ENCODE results near the gene TKT. TPM values are rescaled to one million over a fixed set of nuclear protein-coding genes. Genes with fewer than 3 reads are reported as not detected.

The TKT gene
- total RNA-seq, 2 experiments from 2014 or later, result 91.5 to 103 TPM

GRCh38 chr3:53258600-53259426 lies 3.0 kb upstream of the TKT start:
- H3K27ac Mint-ChIP-seq, result no peak overlapping the region
- ATAC-seq (ENCODE audit: poor library complexity) (no peak), DNase-seq (no peak)
- H3K9me3 ChIP-seq (ENCODE audit: control insufficient read depth in 1 of 2, insufficient read depth in 1 of 2, low read length in 2 of 2), result no peaks in the 10 kb centered on the region
- no peaks in the 10 kb centered on the region for H3K27me3 ChIP-seq (ENCODE audit: control insufficient read depth in 1 of 2, insufficient read depth in 2 of 2, low read length in 2 of 2)
- ChIA-PET CTCF (no interaction called here), POLR2A (no interaction called here)
- H3K9me3 Mint-ChIP-seq, result no peaks in the 10 kb centered on the region
- no peak overlapping the region for H3K27ac ChIP-seq (ENCODE audit: low read depth in 1 of 2, low read length in 2 of 2)
- intact Hi-C loops (cut with DNase I, micrococcal nuclease), result loop anchor here in 1 of 2 experiments (5.0 to 10.0 kb wide), 3 partner anchors 127 to 623 kb away; partner anchors contain the start of genes ACTR8, RFT1 and STIMATE
- H3K4me3 ChIP-seq (ENCODE audit: low read length), result no peak overlapping the region
- no peaks in the 10 kb centered on the region for H3K36me3 ChIP-seq (ENCODE audit: insufficient read depth, low read length)
- H3K4me3 Mint-ChIP-seq, result no peak overlapping the region
- H3K4me1 ChIP-seq (ENCODE audit: insufficient read depth, low read length), result peaks cover 17% of the 10 kb centered on the region
- H3K27me3 Mint-ChIP-seq, result no peaks in the 10 kb centered on the region
- H3K4me1 Mint-ChIP-seq (ENCODE audit: low read depth), result peaks cover 14% of the 10 kb centered on the region
- TF ChIP-seq CTCF (IDR thresholded peaks at IDR 0.05), result no peak
- H3K36me3 Mint-ChIP-seq (ENCODE audit: low read depth), result peaks cover 8% of the 10 kb centered on the region

- Histone ChIP-seq H3K4me3 (ENCODE audit: low read length) (no peak overlapping the region), H3K9me3 (ENCODE audit: control insufficient read depth in 1 of 2, insufficient read depth in 1 of 2, low read length in 2 of 2) (no peaks in the 10 kb centered on the region), H3K27ac (ENCODE audit: low read depth in 1 of 2, low read length in 2 of 2) (no peak overlapping the region), H3K4me1 (ENCODE audit: insufficient read depth, low read length) (peaks cover 30% of the 10 kb centered on the region), H3K36me3 (ENCODE audit: insufficient read depth, low read length) (no peaks in the 10 kb centered on the region), H3K27me3 (ENCODE audit: control insufficient read depth in 1 of 2, insufficient read depth in 2 of 2, low read length in 2 of 2) (no peaks in the 10 kb centered on the region)
- Mint-ChIP-seq H3K36me3 (ENCODE audit: low read depth) (peaks cover 8% of the 10 kb centered on the region), H3K27ac (no peak overlapping the region), H3K9me3 (no peaks in the 10 kb centered on the region), H3K4me1 (ENCODE audit: low read depth) (peaks cover 25% of the 10 kb centered on the region), H3K4me3 (peak overlapping the region; percentile 58), H3K27me3 (no peaks in the 10 kb centered on the region)
- CTCF ChIA-PET, result no interaction called here
- ATAC-seq (ENCODE audit: poor library complexity), result no peak
- POLR2A ChIA-PET, result interaction anchor here (1.0 to 1.2 kb wide), 2 partner anchors 18 to 90 kb away, joined by 3 to 5 read pairs; no protein-coding TSS in a partner anchor
- no peak for DNase-seq
- TF ChIP-seq CTCF (IDR thresholded peaks at IDR 0.05), result no peak
- intact Hi-C loops (cut with DNase I, micrococcal nuclease), result loop anchor here in 1 of 2 experiments (5.0 to 10.0 kb wide), 3 partner anchors 125 to 625 kb away; partner anchors contain the start of genes ACTR8, RFT1 and STIMATE
Observed at GRCh38 chr3:53257465-53257864, 1.6 kb upstream of the TKT start.

- DNase-seq (no peak), ATAC-seq (ENCODE audit: poor library complexity) (no peak)
- Mint-ChIP-seq H3K4me1 (ENCODE audit: low read depth) (peaks cover 33% of the 10 kb centered on the region), H3K4me3 (peak overlapping the region; percentile 89), H3K9me3 (no peaks in the 10 kb centered on the region), H3K27me3 (no peaks in the 10 kb centered on the region), H3K27ac (peak overlapping the region; percentile 2), H3K36me3 (ENCODE audit: low read depth) (peaks cover 8% of the 10 kb centered on the region)
- peaks cover 38% of the 10 kb centered on the region for H3K4me1 ChIP-seq (ENCODE audit: insufficient read depth, low read length)
- H3K36me3 ChIP-seq (ENCODE audit: insufficient read depth, low read length), result no peaks in the 10 kb centered on the region
- intact Hi-C loops (cut with DNase I, micrococcal nuclease), result loop anchor here in 1 of 2 experiments (1.0 to 10.0 kb wide), 4 partner anchors 91 to 626 kb away; partner anchors contain the start of genes ACTR8, DCP1A, RFT1 and STIMATE
- no peaks in the 10 kb centered on the region for H3K9me3 ChIP-seq (ENCODE audit: control insufficient read depth in 1 of 2, insufficient read depth in 1 of 2, low read length in 2 of 2)
- H3K27me3 ChIP-seq (ENCODE audit: control insufficient read depth in 1 of 2, insufficient read depth in 2 of 2, low read length in 2 of 2), result no peaks in the 10 kb centered on the region
- H3K4me3 ChIP-seq (ENCODE audit: low read length), result no peak overlapping the region
- CTCF ChIA-PET, result no interaction called here
- no peak for TF ChIP-seq CTCF (IDR thresholded peaks at IDR 0.05)
- H3K27ac ChIP-seq (ENCODE audit: low read depth in 1 of 2, low read length in 2 of 2), result no peak overlapping the region
- POLR2A ChIA-PET, result interaction anchor here (1.2 kb wide), 1 partner anchor 19 kb away, joined by 5 read pairs; no protein-coding TSS in a partner anchor
Observed at GRCh38 chr3:53256704-53257055, 858 bp upstream of the TKT start.

Measured in CD4-positive, alpha-beta T cell (primary cell).